ENCODE measurements around the gene C11orf87.

DNA sequence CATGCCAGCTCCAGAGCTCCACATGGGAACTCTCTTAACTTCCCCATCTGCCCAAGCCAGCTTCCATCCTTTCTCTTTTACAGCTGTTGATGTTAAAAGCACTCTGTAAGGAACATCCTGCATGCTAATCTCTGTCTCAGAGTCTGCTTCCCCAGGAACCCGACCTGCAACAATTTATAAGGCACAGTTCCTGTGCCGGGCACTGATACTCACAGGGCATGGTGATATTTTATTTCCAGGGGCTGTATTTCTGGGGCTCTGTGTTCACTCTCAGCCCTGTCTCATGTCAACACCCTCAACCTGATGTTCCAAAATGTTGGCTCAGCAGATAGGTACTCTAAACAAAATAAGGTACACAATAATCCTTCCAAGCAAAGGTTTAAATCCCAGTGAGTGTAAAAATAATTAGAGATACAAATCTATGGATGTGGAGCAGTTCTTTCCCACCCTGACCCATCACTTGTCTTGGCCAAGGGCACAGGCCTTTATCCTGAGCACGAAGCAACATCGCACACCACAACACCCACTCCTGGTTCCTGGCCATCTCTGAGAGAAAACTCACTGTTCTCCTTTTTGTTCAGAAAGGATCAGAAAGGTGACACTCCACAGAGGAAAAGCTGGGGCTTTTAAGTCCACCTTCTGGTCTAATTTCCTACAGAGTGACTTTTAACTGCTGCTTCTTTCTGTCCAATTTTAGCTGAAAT lies 44.8 kb upstream of the C11orf87 start:
- TF ChIP-seq YY1 (IDR thresholded peaks at IDR 0.05; ENCODE audit: low read depth): no peak
- no peak for TF ChIP-seq EP300 (IDR thresholded peaks at IDR 0.05; ENCODE audit: borderline replicate concordance in 1 of 2, low read depth in 1 of 2, low read length in 1 of 2)
- TF ChIP-seq, protein P1, sequence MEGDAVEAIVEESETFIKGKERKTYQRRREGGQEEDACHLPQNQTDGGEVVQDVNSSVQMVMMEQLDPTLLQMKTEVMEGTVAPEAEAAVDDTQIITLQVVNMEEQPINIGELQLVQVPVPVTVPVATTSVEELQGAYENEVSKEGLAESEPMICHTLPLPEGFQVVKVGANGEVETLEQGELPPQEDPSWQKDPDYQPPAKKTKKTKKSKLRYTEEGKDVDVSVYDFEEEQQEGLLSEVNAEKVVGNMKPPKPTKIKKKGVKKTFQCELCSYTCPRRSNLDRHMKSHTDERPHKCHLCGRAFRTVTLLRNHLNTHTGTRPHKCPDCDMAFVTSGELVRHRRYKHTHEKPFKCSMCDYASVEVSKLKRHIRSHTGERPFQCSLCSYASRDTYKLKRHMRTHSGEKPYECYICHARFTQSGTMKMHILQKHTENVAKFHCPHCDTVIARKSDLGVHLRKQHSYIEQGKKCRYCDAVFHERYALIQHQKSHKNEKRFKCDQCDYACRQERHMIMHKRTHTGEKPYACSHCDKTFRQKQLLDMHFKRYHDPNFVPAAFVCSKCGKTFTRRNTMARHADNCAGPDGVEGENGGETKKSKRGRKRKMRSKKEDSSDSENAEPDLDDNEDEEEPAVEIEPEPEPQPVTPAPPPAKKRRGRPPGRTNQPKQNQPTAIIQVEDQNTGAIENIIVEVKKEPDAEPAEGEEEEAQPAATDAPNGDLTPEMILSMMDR (IDR thresholded peaks at IDR 0.05): no peak
- no peak for TF ChIP-seq RAD21 (IDR thresholded peaks at IDR 0.05; ENCODE audit: low read length)
- TF ChIP-seq, protein P2, sequence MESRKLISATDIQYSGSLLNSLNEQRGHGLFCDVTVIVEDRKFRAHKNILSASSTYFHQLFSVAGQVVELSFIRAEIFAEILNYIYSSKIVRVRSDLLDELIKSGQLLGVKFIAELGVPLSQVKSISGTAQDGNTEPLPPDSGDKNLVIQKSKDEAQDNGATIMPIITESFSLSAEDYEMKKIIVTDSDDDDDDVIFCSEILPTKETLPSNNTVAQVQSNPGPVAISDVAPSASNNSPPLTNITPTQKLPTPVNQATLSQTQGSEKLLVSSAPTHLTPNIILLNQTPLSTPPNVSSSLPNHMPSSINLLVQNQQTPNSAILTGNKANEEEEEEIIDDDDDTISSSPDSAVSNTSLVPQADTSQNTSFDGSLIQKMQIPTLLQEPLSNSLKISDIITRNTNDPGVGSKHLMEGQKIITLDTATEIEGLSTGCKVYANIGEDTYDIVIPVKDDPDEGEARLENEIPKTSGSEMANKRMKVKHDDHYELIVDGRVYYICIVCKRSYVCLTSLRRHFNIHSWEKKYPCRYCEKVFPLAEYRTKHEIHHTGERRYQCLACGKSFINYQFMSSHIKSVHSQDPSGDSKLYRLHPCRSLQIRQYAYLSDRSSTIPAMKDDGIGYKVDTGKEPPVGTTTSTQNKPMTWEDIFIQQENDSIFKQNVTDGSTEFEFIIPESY (IDR thresholded peaks at IDR 0.05; ENCODE audit: borderline replicate concordance, low read depth): no peak
- TF ChIP-seq POLR2AphosphoS5 (IDR thresholded peaks at IDR 0.05; ENCODE audit: low read depth, low read length): no peak
- TF ChIP-seq, protein P3, sequence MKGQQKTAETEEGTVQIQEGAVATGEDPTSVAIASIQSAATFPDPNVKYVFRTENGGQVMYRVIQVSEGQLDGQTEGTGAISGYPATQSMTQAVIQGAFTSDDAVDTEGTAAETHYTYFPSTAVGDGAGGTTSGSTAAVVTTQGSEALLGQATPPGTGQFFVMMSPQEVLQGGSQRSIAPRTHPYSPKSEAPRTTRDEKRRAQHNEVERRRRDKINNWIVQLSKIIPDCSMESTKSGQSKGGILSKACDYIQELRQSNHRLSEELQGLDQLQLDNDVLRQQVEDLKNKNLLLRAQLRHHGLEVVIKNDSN (IDR thresholded peaks at IDR 0.05; ENCODE audit: borderline replicate concordance, low read depth): no peak
- no peak for TF ChIP-seq ELF1 (IDR thresholded peaks at IDR 0.05)
- TF ChIP-seq, protein P4, sequence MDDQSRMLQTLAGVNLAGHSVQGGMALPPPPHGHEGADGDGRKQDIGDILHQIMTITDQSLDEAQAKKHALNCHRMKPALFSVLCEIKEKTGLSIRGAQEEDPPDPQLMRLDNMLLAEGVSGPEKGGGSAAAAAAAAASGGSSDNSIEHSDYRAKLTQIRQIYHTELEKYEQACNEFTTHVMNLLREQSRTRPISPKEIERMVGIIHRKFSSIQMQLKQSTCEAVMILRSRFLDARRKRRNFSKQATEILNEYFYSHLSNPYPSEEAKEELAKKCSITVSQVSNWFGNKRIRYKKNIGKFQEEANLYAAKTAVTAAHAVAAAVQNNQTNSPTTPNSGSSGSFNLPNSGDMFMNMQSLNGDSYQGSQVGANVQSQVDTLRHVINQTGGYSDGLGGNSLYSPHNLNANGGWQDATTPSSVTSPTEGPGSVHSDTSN (IDR thresholded peaks at IDR 0.05): no peak
- TF ChIP-seq, protein P5, sequence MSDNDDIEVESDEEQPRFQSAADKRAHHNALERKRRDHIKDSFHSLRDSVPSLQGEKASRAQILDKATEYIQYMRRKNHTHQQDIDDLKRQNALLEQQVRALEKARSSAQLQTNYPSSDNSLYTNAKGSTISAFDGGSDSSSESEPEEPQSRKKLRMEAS (IDR thresholded peaks at IDR 0.05; ENCODE audit: low read depth): no peak
- no peak for TF ChIP-seq TAF1 (IDR thresholded peaks at IDR 0.05; ENCODE audit: borderline replicate concordance, low read depth, low read length)
- no peak for TF ChIP-seq TCF12 (IDR thresholded peaks at IDR 0.05)
- no peak for TF ChIP-seq NFIC (IDR thresholded peaks at IDR 0.05; ENCODE audit: borderline replicate concordance)
